GM12891 (cell line): ENCODE results near the gene DUSP2.

Experiments
- DNase-seq: peaks from one replicate; pipeline ENCODE4 v3.0.0; 2011; ENCODE audit warnings: low spot score; ENCODE audit not compliant: insufficient read length
- FAIRE-seq: peaks from 2 replicates; lab custom pipeline; 2011; peaks lifted over from hg19 to GRCh38; lab: Jason Lieb, UNC
- PAX5 ChIP-seq: IDR thresholded peaks from 2 replicates; pipeline ENCODE4 v1.6.1; 2011; ENCODE audit warnings: low read length, moderate library complexity, mild to moderate bottlenecking; ENCODE audit not compliant: insufficient read depth, severe bottlenecking
- POLR2A ChIP-seq: IDR thresholded peaks from 2 replicates; pipeline ENCODE4 v1.6.1; 2011; ENCODE audit warnings: low read depth, low read length, control low read depth
- POLR2AphosphoS5 ChIP-seq: IDR thresholded peaks from 2 replicates; pipeline ENCODE4 v1.6.1; 2011; ENCODE audit warnings: low read depth, low read length, control low read depth
- POU2F2 ChIP-seq: IDR thresholded peaks from 2 replicates; pipeline ENCODE4 v1.6.1; 2011; ENCODE audit warnings: low read depth, mild to moderate bottlenecking, control low read depth, low read length, moderate library complexity
- SPI1 ChIP-seq: IDR thresholded peaks from 2 replicates; pipeline ENCODE4 v1.6.1; 2011; ENCODE audit warnings: low read depth, low read length, control low read depth
- TAF1 ChIP-seq: IDR thresholded peaks from 2 replicates; pipeline ENCODE4 v1.6.1; 2011; ENCODE audit warnings: low read depth, low read length, control low read depth

DUSP2 gene

DNA sequence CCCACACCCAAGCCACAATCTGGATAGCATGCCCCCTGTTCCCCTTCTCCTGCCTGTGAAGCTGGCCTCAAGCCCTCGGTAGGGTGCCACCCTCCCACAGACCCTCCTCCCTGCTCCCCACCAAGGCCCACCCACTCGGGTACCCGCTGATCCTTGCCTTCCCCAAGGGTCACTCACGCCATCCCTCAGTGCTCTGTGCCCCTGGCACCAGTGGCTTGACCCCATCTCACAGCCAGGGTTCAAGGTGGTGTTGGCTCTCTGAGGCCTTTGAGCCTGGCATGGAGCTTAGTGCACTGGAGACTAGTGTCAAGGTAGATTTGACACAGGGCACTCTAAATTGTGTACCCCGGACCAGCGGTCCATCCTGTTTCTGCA is 40.8 kb downstream of the DUSP2 start:
- FAIRE-seq: no peak
- DNase-seq: no peak
- TF ChIP-seq TAF1: no peak
- no peak for TF ChIP-seq POU2F2
- no peak for TF ChIP-seq POLR2A
- no peak for TF ChIP-seq POLR2AphosphoS5
- no peak for TF ChIP-seq PAX5
- no peak for TF ChIP-seq SPI1

DNA sequence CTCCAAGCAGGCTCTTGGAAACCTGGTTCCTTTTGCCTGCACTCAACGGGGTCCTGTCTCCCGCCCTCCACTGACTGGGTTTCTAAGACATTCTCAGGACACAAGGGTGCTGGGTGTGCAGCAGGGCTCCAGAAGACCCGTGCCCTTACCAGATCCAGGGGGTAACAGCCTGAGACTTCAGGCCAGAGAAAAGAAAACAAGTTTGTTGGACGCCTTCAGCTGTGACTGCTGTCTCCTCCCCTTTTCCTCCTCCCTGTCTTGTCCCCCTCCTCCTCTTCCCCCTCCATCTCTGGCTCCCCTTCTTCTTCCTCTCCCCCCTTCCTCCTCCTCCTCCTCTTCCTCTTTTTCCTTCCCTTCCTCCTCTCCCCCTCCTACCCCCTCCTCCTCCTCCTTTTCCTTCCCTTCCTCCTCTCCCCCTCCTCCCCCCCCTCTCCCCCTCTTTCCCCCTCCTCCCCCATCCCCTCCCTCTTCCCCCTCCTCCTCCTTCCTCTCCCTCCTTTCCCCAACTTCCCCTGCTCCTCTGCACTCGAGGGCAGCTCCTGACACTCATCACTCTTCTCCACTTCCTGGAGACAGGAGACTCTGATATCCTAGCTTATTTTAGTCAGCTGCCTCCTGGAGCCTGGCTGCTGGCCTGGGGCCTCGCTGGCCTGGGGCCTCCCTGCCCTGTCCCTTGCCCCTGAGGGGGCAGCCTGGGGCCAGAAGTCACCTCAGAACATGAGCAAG is 41.3 kb downstream of the DUSP2 start:
- DNase-seq: no peak
- TF ChIP-seq SPI1 (no peak), POLR2AphosphoS5 (no peak), PAX5 (no peak), TAF1 (no peak), POLR2A (no peak), POU2F2 (no peak)
- no peak for FAIRE-seq

DNA sequence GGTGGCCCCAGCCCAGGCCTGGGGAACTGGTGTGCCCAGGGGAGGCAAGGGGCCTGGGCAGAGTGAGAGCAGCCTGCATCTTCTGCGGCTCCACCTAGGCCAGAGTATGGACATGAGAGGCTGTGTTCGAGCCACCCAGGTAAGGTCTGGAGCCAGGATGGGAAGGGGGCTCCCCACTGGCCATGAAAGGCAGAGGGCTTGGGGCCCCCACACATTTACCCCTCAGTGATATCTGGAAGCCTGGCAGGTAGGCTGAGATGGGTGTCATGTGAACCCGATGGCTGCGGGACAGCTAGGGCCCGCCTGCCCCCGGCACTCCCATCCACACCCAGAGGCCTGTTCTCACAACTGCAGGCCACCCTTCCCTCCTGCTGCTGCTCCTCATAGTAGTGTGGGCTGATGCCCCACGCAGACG is 42.0 kb downstream of the DUSP2 start:
- DNase-seq (no peak), FAIRE-seq (no peak)
- TF ChIP-seq POLR2A (no peak), POLR2AphosphoS5 (no peak), SPI1 (no peak), TAF1 (no peak), POU2F2 (no peak)

DNA sequence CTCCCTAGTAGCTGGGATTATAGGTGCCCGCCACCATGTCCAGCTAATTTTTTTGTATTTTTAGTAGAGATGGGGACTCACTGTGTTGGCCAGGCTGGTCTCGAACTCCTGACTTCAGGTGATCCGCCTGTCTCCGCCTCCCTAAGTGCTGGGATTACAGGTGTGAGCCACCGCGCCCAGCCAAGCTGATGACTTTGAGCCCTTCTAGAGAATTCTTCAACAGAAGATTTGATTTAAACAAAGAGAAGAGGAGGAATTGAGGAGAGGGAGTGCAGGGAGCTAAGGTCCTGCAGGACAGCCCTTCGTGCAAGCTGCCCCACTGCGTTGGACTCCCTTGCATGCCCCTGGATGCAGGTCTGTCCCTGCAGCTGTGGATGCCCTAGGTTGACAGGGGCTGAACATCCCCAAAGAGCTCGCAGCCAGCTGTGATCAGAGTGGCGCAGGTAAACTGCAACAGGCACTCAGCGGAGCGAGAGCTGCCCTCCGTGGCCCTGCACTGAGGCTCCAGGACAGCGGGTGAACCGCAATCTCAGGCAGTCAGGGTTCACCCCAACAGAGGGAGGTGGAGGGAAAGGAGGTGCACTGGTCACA is 42.5 kb downstream of the DUSP2 start:
- FAIRE-seq (no peak), DNase-seq (no peak)
- no peak for TF ChIP-seq TAF1
- TF ChIP-seq POU2F2: no peak

DNA sequence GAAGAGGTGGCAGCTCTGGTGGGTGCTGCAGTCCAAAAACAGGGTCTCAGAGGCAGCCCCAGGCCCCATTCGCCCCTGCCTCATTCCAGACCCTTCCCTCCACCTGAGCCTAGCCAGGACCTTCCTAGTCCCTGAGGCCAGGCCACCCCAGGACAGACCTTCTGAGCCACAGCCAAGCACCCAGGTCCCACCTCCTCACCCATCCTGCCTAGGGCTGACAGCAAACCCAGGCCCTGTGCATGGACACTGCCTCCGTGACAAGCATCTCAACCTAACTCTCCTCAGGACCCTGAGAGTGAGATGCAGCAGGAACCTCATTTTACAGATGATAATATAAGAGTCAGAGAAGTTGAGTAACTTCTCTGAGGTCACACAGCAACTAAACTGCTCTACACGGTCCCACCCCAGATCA is 44.3 kb downstream of the DUSP2 start:
- no peak for FAIRE-seq
- TF ChIP-seq POLR2AphosphoS5: no peak
- TF ChIP-seq PAX5: no peak
- TF ChIP-seq SPI1: no peak
- no peak for TF ChIP-seq POU2F2
- TF ChIP-seq POLR2A: no peak
- TF ChIP-seq TAF1: no peak
- DNase-seq: no peak

DNA sequence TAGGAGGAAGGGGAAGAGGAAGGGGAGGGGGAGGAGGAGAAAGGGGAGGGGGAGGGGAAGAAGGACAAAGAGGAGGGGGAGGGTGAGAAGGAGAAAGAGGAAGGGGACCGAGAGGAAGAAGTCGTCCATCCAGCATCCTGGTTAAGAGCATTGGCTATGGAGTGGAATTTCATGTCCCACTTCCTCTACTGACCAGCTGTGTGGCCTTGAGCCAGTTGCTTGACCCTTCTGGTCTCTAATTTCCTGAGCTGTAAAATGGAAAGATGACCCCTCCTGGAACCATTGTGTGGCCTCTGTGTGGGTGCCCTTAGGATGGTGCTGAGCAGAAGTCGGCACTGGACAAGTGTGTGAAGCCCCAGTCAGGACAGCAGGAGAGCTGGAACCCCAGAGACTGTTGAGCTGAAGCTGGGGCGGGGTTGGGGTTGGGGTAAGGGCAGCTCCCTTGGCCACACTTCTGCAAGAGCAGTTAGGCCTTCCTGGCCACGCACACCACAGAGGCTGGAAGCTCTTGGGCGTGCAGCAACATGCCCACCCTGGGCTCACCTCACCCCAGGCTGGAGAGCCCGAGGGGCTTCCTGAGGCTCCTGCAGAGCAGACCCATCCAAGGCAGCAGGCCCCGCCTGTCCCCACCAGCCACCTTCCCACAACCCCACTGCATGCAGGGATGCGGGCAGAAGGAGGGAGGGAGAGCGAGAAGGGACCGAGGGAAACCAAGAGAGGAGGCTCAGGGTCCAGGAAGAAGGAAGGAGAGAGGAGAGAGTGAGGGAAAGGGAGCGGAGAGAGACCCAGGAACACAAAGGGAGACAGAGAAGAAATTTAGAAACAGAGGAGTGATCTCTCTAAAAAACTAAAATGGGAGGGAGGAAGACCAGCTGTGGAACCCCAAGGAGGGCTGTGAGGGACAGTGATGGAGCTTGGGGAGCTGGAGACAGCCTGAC is 45.1 kb downstream of the DUSP2 start:
- no peak for TF ChIP-seq POLR2AphosphoS5
- no peak for TF ChIP-seq TAF1
- no peak for TF ChIP-seq POU2F2
- TF ChIP-seq SPI1: no peak; the same call in 1 of the 2 replicates
- TF ChIP-seq POLR2A: no peak
- no peak for TF ChIP-seq PAX5
- FAIRE-seq: no peak
- DNase-seq: peak; percentile 5

DNA sequence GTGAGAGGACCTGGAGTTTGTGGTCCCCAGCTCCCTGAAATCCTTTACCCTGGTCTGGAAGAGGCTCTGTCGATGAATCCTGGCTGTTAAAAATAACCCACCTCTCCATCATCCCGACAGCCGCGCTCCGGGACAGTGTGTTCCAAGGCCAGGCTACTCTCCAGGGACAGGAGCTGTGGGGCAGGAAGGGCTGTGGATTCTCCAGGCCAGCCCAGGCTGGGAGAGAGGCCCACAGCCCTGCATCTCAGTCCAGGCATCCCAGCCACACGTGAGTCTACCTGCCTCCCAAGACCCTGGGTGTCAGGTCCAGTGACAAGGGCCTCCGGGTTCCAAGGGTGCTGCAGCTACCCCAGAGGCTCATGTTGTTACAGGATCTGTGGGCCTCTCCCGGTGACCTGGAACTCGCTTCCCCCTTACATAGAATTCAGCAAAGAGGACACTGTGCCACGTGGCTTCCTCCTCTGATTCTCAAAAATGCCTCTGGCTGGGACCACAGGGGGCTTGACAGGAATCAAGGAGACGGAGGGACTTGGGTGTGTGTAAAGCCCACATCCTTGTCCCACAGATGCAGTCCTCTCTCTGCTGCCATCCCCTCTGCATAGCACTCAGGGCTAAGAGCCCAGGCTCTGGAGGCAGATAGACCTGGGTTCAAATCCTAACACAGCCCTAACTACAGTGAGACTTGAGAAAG is 46.2 kb downstream of the DUSP2 start:
- peak; percentile 1 for DNase-seq
- TF ChIP-seq SPI1 (no peak), POLR2A (no peak), POU2F2 (no peak), PAX5 (no peak), TAF1 (no peak), POLR2AphosphoS5 (no peak)
- FAIRE-seq: no peak

DNA sequence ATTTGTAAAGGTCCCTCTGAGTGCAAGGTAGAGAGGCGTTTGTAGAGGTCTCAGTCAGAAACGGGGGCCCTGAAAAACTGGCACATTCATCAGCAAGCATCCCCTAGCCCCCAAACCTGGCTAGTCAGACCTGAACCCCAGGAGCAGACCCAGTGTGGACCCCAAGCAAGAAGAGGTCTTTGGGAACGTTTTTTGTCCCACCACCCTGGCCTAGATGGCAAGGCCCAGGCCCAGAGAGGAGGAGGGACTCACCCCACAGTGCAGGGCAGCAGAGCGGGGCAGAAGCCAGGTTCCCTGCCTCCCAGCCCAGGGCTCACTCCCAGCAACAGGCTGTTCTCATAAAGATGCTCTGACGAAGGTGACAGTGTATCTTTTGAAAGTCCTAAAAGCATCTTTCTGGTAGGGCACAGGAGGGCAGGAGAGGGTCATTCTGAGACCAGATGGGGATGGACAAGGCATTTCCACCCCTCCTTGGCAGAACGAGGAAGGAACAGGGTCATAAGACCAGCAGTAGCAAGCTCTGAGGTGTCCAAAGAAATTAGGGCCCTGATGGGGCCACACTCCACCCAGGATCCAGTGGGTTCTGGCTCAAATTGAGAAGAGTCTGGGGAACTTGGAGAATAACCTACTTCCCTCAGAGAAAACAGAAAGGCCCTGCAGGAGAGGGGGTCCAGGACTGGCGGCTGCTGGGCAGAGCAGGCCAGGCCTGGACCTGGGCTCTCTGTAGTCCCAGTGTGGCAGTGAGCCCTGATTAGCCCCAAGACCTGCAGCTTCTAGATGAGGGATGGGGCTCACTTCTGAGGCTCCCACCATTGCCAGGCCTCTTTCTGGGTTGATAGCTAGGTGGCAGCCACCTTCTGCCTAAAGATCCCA is 47.1 kb downstream of the DUSP2 start:
- no peak for FAIRE-seq
- no peak for DNase-seq
- TF ChIP-seq POLR2A: no peak
- TF ChIP-seq SPI1: no peak
- TF ChIP-seq PAX5: no peak
- TF ChIP-seq POU2F2: no peak
- no peak for TF ChIP-seq POLR2AphosphoS5
- no peak for TF ChIP-seq TAF1

DNA sequence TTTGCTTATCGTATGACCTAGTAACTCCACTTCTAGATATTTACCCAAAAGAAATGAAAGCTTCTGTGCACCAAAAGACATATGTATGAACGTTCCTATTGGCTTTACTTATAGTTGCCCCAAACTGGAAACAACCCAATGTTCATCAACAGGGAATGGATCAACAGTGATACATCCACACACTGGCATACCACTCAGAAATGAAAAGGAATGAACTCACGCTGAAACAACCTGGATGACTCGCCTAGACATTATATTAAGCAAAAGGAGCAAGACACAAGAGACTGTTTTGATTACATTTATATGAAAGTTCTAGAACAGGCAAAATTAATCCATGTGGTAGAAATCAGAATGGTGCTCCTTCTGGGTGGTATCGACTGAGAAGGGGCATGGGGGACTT is 47.8 kb downstream of the DUSP2 start:
- no peak for DNase-seq
- FAIRE-seq: no peak
- TF ChIP-seq TAF1 (no peak), SPI1 (no peak), POU2F2 (no peak), POLR2AphosphoS5 (no peak), POLR2A (no peak), PAX5 (no peak)
